Activated CD8-positive, alpha-beta memory T cell treated with anti-CD3 and anti-CD28 coated beads for 1 hour (primary cell): ENCODE data around the gene FSCN2.

Experiments
- DNase-seq, 2 donors: peaks; one replicate each; pipeline ENCODE4 v3.0.0-alpha.2; 2020; ENCODE audit warnings: low read depth in 1 of 2; ENCODE audit errors: extremely low read depth in 1 of 2

Gene FSCN2

DNA sequence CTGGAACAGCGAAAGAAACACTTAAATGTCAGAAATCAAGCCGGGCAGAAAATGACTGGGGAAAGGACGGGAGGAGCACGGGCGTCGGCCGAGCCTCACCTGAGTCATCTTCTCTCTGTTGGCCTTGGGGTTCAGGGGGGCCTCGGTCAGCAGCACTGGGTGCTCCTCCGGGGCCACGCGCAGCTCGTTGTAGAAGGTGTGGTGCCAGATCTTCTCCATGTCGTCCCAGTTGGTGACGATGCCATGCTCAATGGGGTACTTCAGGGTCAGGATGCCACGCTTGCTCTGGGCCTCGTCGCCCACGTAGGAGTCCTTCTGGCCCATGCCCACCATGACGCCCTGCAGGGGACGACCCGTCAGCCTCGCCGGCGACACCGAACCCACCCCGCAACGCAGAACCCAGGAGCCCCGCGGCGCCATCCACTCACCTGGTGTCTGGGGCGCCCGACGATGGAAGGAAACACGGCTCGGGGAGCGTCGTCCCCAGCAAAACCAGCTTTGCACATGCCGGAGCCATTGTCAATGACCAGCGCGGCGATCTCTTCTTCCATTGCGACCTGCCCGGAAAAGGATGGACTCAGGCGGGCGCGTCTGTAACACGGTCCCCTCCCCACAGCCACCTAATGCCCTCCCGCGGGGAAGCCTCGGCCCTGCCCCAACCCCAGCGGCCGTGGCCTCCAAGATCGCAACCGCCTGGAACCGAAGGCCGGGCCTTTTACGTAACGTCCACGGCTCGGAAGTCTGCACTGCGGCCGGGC is 16.2 kb upstream of the FSCN2 start:
- no peak for DNase-seq

- peak; percentile 80 to 84 for DNase-seq
Observed at GRCh38 chr17:81512562-81513371, 15.4 kb upstream of the FSCN2 start, which contains the start of gene ACTG1. ACTG1 (minus strand) TSS chr17:81512799; CDS start chr17:81512354, 445 bp downstream.

- DNase-seq, result peak in 1 of 2 donors; percentile 45
Observed at GRCh38 chr17:81513372-81513752, 14.8 kb upstream of the FSCN2 start.

GRCh38 chr17:81513753-81514488 is 14.3 kb upstream of the FSCN2 start:
- no peak for DNase-seq

- DNase-seq, result no peak
Observed at GRCh38 chr17:81514489-81514738, 13.8 kb upstream of the FSCN2 start.

GRCh38 chr17:81514739-81515529 is 13.2 kb upstream of the FSCN2 start:
- DNase-seq, result peak; percentile 32 to 66

- no peak for DNase-seq
Observed at GRCh38 chr17:81515530-81516041, 12.6 kb upstream of the FSCN2 start.

DNA sequence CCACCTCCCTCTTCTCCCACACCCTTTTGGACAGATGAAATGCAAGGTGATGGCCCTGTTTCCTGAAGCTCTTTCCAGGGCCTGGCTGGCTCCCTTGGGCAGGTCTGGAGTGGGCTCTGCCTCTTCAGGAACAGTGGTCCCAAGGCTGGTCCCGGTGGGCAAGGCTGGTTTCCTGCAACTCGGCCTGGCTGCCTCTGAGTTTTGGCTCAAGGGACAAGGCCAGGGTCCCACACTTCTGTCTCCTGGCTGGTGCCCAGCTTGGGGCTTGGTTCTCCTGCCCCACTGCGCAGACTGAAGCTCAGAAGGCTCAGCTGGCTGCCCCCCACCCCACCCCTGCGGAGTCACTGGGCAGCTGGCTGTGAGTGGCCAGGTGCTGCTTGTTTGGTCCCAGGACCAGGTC is 11.7 kb upstream of the FSCN2 start:
- DNase-seq, result no peak

DNA sequence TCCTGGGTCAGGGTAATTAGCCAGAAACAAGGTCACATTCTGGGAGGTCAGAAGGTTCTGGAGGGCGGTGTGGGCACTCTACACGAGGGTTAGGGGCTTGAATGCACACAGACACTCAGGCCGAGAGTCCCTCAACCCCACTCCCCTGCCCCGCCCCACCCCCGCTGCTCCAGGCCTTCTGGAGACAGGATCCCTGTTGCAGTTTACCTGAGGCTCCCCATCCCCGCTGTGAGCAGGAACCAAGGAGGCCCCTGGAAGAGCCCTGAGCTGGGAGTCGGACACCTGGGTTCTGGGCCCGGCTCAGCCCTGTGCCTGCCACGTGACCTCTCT is 11.2 kb upstream of the FSCN2 start:
- no peak for DNase-seq

- no peak for DNase-seq
Observed at GRCh38 chr17:81517339-81518112, 10.7 kb upstream of the FSCN2 start.

DNA sequence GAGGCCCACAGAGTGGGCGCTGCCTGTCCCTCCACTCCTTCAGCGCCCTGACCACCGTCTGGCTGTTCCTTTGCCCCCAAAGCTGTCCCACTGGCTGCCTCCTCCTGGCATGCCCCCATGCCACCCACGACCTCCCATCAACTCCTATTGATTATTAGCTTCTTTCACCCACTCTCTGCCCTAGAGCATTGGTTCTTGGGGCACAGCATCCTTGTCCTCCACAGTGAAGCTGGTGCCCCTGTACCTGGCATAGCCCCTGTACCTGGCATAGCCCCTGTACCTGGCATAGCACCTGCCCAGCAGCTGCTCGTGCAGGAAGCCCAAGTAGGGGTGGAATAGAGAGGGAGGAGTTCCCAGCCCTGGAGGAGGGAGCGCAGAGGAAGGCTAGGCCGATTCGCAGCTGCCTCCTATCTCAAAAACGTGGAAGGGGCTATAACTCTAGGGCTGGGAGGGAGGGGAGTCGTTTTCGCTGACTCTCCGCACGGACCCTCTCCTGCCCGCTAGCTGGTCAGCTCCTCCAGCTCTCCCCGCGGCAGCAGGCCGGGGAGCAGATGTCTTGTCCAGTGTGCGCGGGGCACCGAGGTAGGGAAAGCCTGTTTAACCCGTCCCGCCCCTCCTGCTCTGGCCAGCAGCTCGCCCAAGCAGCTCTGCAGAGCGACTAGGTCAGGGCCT is 9.9 kb upstream of the FSCN2 start:
- no peak for DNase-seq

- DNase-seq, result no peak
Observed at GRCh38 chr17:81518785-81519283, 9.3 kb upstream of the FSCN2 start.

GRCh38 chr17:81519284-81520020 is 8.7 kb upstream of the FSCN2 start:
- DNase-seq, result peak; percentile 55

GRCh38 chr17:81520021-81520901 is 7.9 kb upstream of the FSCN2 start:
- DNase-seq, result no peak

- no peak for DNase-seq
Observed at GRCh38 chr17:81522491-81523401, 5.4 kb upstream of the FSCN2 start.

GRCh38 chr17:81523402-81524038 is 4.7 kb upstream of the FSCN2 start:
- no peak for DNase-seq
